ENCODE measurements around the gene ULK4.
"Not testable (repeated sequence)": the region's sequence is repeated elsewhere in the genome, so short reads cannot be mapped to it uniquely, and the experiment has no call there.

ULK4 gene

GRCh38 chr3:41647730-41648129, 314.2 kb downstream of the ULK4 start:
- DNase-seq (ENCODE audit: low spot score), result not testable (repeated sequence)

- no peak for DNase-seq (ENCODE audit: low spot score)
Measured at GRCh38 chr3:41640076-41640475, 321.8 kb downstream of the ULK4 start.

- no peak for DNase-seq (ENCODE audit: low spot score)
Measured at GRCh38 chr3:41638381-41638780, 323.5 kb downstream of the ULK4 start.

GRCh38 chr3:41632700-41633099, 329.2 kb downstream of the ULK4 start:
- no peak for DNase-seq (ENCODE audit: low spot score)

GRCh38 chr3:41630708-41631107, 331.2 kb downstream of the ULK4 start:
- DNase-seq (ENCODE audit: low spot score), result no peak

- no peak for DNase-seq (ENCODE audit: low spot score)
Measured at GRCh38 chr3:41629986-41630385, 331.9 kb downstream of the ULK4 start.

- no peak for DNase-seq (ENCODE audit: low spot score)
Measured at GRCh38 chr3:41629072-41629471, 332.8 kb downstream of the ULK4 start.

GRCh38 chr3:41627477-41628087, 334.3 kb downstream of the ULK4 start:
- DNase-seq (ENCODE audit: low spot score), result no peak

- DNase-seq (ENCODE audit: low spot score), result peak; percentile 40
Measured at GRCh38 chr3:41612853-41613252, 349.1 kb downstream of the ULK4 start.

- no peak for DNase-seq (ENCODE audit: low spot score)
Measured at GRCh38 chr3:41611008-41611407, 350.9 kb downstream of the ULK4 start.

- no peak for DNase-seq (ENCODE audit: low spot score)
Measured at GRCh38 chr3:41608347-41608746, 353.6 kb downstream of the ULK4 start.

- DNase-seq (ENCODE audit: low spot score), result no peak
Measured at GRCh38 chr3:41603807-41604206, 358.1 kb downstream of the ULK4 start.

GRCh38 chr3:41602121-41602520, 359.8 kb downstream of the ULK4 start:
- DNase-seq (ENCODE audit: low spot score), result no peak

GRCh38 chr3:41601404-41601987, 360.4 kb downstream of the ULK4 start:
- no peak for DNase-seq (ENCODE audit: low spot score)

GRCh38 chr3:41600616-41601015, 361.3 kb downstream of the ULK4 start:
- DNase-seq (ENCODE audit: low spot score), result no peak

- DNase-seq (ENCODE audit: low spot score), result peak; percentile 8
Measured at GRCh38 chr3:41599127-41599484, 362.8 kb downstream of the ULK4 start.

GRCh38 chr3:41598402-41599126, 363.3 kb downstream of the ULK4 start:
- DNase-seq (ENCODE audit: low spot score), result no peak

- DNase-seq (ENCODE audit: low spot score), result no peak
Measured at GRCh38 chr3:41593774-41594173, 368.1 kb downstream of the ULK4 start.

- no peak for DNase-seq (ENCODE audit: low spot score)
Measured at GRCh38 chr3:41592753-41593510, 369.0 kb downstream of the ULK4 start.

GRCh38 chr3:41583014-41583413, 378.9 kb downstream of the ULK4 start:
- no peak for DNase-seq (ENCODE audit: low spot score)

- DNase-seq (ENCODE audit: low spot score), result no peak
Measured at GRCh38 chr3:41581700-41582099, 380.2 kb downstream of the ULK4 start.

GRCh38 chr3:41580274-41580959, 381.5 kb downstream of the ULK4 start:
- no peak for DNase-seq (ENCODE audit: low spot score)

Data from SK-N-DZ (cell line).